Measurements from ENCODE around the gene NAALADL2. TPM values are rescaled to one million over a fixed set of nuclear protein-coding genes. Genes with fewer than 3 reads are reported as not detected.

Gene NAALADL2
- total RNA-seq, 1 experiment from 2014 or later = 2.7 TPM

DNA sequence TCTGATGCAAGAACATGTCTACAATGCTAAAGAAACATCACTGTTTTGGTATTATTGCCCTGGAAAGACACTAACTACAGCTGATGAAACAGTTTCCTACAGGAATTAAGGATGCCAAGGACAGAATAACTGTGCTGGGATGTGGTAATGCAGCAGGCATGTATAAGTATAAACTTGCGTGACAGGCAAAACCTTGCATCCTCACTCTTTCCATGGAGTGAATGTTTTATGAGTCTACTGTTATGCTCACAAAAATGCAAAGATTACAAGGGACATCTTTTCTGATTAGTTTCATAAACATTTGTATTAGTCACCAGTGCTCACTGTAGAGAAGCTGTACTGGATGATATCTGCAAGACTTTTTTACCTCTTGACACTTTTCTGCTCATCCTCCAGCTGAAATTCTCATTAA, 143.6 kb downstream of the NAALADL2 start:
- peak; percentile 25 for DNase-seq (ENCODE audit: low read depth, low spot score)
- no peak overlapping the region for H3K27ac ChIP-seq (ENCODE audit: low read length)
- no peak overlapping the region for H3K4me3 ChIP-seq (ENCODE audit: low read depth in 2 of 2, low read length in 2 of 2)
- no peaks in the 10 kb centered on the region for H3K4me1 ChIP-seq (ENCODE audit: control insufficient read depth, insufficient read depth, low read length)
- ChIA-PET CTCF (no interaction called here), POLR2A (no interaction called here)
- in situ Hi-C loops (cut with HindIII; ENCODE audit: low pct_unique_long_range_greater_than_20kb, low sequenced_read_pairs) = no loop called here
- intact Hi-C loops (cut with micrococcal nuclease; ENCODE audit: unreplicated experiment) = no loop called here
- H3K27me3 ChIP-seq (ENCODE audit: control insufficient read depth, insufficient read depth, low read length) = no peaks in the 10 kb centered on the region
- BruUV-seq (replicated peaks) = no TSS peak
- no peaks in the 10 kb centered on the region for H3K9me3 ChIP-seq (ENCODE audit: control insufficient read depth, insufficient read depth, low read depth, low read length)
- TF ChIP-seq TCF7L2 (IDR thresholded peaks at IDR 0.05; ENCODE audit: low read depth, low read length) = no peak
- TF ChIP-seq, protein P1, sequence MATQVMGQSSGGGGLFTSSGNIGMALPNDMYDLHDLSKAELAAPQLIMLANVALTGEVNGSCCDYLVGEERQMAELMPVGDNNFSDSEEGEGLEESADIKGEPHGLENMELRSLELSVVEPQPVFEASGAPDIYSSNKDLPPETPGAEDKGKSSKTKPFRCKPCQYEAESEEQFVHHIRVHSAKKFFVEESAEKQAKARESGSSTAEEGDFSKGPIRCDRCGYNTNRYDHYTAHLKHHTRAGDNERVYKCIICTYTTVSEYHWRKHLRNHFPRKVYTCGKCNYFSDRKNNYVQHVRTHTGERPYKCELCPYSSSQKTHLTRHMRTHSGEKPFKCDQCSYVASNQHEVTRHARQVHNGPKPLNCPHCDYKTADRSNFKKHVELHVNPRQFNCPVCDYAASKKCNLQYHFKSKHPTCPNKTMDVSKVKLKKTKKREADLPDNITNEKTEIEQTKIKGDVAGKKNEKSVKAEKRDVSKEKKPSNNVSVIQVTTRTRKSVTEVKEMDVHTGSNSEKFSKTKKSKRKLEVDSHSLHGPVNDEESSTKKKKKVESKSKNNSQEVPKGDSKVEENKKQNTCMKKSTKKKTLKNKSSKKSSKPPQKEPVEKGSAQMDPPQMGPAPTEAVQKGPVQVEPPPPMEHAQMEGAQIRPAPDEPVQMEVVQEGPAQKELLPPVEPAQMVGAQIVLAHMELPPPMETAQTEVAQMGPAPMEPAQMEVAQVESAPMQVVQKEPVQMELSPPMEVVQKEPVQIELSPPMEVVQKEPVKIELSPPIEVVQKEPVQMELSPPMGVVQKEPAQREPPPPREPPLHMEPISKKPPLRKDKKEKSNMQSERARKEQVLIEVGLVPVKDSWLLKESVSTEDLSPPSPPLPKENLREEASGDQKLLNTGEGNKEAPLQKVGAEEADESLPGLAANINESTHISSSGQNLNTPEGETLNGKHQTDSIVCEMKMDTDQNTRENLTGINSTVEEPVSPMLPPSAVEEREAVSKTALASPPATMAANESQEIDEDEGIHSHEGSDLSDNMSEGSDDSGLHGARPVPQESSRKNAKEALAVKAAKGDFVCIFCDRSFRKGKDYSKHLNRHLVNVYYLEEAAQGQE (IDR thresholded peaks at IDR 0.05; ENCODE audit: insufficient read depth in 1 of 2, low read depth in 2 of 2, low read length in 1 of 2) = no peak
- no peak for TF ChIP-seq SIN3A (IDR thresholded peaks at IDR 0.05; ENCODE audit: borderline replicate concordance, insufficient read depth, low read depth, low read length)
- TF ChIP-seq, protein P2, sequence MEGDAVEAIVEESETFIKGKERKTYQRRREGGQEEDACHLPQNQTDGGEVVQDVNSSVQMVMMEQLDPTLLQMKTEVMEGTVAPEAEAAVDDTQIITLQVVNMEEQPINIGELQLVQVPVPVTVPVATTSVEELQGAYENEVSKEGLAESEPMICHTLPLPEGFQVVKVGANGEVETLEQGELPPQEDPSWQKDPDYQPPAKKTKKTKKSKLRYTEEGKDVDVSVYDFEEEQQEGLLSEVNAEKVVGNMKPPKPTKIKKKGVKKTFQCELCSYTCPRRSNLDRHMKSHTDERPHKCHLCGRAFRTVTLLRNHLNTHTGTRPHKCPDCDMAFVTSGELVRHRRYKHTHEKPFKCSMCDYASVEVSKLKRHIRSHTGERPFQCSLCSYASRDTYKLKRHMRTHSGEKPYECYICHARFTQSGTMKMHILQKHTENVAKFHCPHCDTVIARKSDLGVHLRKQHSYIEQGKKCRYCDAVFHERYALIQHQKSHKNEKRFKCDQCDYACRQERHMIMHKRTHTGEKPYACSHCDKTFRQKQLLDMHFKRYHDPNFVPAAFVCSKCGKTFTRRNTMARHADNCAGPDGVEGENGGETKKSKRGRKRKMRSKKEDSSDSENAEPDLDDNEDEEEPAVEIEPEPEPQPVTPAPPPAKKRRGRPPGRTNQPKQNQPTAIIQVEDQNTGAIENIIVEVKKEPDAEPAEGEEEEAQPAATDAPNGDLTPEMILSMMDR (IDR thresholded peaks at IDR 0.05) = no peak
- TF ChIP-seq POLR2AphosphoS5 (IDR thresholded peaks at IDR 0.05; ENCODE audit: low read depth, low read length) = no peak
- ATAC-seq = no peak
- H3K36me3 ChIP-seq (ENCODE audit: control insufficient read depth, insufficient read depth, low read length) = no peaks in the 10 kb centered on the region

DNA sequence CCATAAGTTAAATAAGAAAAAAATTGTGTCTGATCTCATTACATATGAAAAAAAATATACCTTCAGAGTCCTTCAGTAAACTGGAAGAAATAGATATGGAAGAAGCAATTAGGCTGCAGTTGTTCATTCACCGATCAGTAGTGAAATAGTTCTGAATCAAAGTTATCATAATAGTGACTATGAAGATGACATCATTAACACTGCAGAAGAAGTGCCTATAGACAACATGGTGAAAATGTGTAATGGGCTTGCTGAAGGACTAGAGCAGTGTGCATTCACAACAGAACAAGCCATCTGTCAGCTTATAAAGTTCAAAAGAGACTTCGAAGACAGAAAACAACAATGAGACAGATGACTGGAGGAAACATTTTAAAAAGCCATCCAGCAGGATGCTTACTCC, 144.5 kb downstream of the NAALADL2 start:
- DNase-seq (ENCODE audit: low read depth, low spot score) (no peak), ATAC-seq (no peak)
- ChIA-PET CTCF (no interaction called here), POLR2A (interaction anchor here (0.7 kb wide), 1 partner anchor 710 kb away, joined by 16 read pairs; no protein-coding TSS in a partner anchor)
- H3K27ac ChIP-seq (ENCODE audit: low read length) = no peak overlapping the region
- in situ Hi-C loops (cut with HindIII; ENCODE audit: low pct_unique_long_range_greater_than_20kb, low sequenced_read_pairs) = no loop called here
- H3K9me3 ChIP-seq (ENCODE audit: control insufficient read depth, insufficient read depth, low read depth, low read length) = no peaks in the 10 kb centered on the region
- TF ChIP-seq, protein P2 (IDR thresholded peaks at IDR 0.05) = no peak
- TF ChIP-seq SIN3A (IDR thresholded peaks at IDR 0.05; ENCODE audit: borderline replicate concordance, insufficient read depth, low read depth, low read length) = no peak
- TF ChIP-seq, protein P1 (IDR thresholded peaks at IDR 0.05; ENCODE audit: insufficient read depth in 1 of 2, low read depth in 2 of 2, low read length in 1 of 2) = no peak
- no peak for TF ChIP-seq POLR2AphosphoS5 (IDR thresholded peaks at IDR 0.05; ENCODE audit: low read depth, low read length)
- no peak for TF ChIP-seq TCF7L2 (IDR thresholded peaks at IDR 0.05; ENCODE audit: low read depth, low read length)
- no peaks in the 10 kb centered on the region for H3K4me1 ChIP-seq (ENCODE audit: control insufficient read depth, insufficient read depth, low read length)
- H3K27me3 ChIP-seq (ENCODE audit: control insufficient read depth, insufficient read depth, low read length) = no peaks in the 10 kb centered on the region
- H3K36me3 ChIP-seq (ENCODE audit: control insufficient read depth, insufficient read depth, low read length) = no peaks in the 10 kb centered on the region
- no peak overlapping the region for H3K4me3 ChIP-seq (ENCODE audit: low read depth in 2 of 2, low read length in 2 of 2)
- intact Hi-C loops (cut with micrococcal nuclease; ENCODE audit: unreplicated experiment) = no loop called here
- no TSS peak for BruUV-seq (replicated peaks)
